HG03039 (cell line): ENCODE data around the gene TSHZ2.
"Not testable (repeated sequence)": the region's sequence is repeated elsewhere in the genome, so short reads cannot be mapped to it uniquely, and the experiment has no call there.

Source experiments
- ATAC-seq: cut with Tn5 transposase; IDR thresholded peaks from one replicate; pipeline ENCODE4 v1.9.1; 2021; ENCODE audit warnings: mild to moderate bottlenecking, moderate library complexity; ENCODE audit not compliant: unreplicated experiment

TSHZ2 gene

DNA sequence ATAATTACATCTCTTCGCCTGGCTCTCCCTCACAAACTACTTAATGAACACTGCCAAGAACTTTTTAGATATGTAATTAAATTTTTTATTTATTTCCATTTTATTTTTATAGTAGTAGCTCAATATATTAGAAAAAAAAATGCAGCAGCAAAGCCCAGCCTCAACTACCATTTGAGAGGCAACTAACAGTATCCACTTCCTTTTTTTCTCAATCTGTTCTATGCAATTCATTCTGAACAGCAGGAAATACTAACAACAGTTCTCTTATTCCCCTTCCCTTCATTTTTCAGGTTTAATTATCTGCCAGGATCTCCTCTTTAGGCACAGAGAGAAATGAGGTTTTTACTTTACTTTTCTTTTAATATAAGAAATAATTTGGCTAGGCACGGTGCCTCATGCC lies 508.8 kb downstream of the TSHZ2 start:
- no peak for ATAC-seq

DNA sequence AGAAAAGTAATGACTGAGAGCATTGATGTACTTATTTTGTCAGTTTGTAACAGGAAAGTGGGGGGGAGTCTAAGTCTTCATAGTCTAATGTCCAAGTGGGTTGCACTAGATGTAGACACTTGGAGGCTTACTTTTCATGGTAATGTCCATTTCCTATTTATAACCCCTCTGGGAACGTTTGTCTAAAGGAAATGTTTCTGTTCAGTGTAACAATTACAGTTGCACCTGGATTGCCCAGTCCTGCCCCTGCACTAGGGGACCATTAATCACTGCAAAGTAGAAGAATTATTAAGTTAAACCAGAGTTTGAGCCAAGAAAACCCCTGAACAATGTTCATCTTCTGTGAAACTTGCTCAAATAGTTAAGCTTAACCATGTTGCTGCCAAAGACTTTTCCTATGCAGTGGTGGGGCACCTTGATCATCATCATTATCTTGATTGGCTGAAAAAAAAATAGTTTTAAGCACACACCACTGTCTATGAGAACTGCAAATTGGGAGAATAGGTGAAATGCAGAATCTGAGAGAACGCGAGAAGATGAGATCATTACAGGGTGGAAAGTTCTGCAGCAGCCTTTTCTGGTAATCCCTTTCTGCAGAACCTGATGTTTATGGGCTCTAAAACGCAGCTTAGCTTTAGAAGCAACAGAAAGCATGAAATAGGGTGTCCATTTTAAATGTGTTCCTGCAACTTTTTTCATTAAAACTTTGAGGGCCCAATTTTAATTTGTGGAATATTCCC lies 515.5 kb downstream of the TSHZ2 start:
- ATAC-seq: no peak

DNA sequence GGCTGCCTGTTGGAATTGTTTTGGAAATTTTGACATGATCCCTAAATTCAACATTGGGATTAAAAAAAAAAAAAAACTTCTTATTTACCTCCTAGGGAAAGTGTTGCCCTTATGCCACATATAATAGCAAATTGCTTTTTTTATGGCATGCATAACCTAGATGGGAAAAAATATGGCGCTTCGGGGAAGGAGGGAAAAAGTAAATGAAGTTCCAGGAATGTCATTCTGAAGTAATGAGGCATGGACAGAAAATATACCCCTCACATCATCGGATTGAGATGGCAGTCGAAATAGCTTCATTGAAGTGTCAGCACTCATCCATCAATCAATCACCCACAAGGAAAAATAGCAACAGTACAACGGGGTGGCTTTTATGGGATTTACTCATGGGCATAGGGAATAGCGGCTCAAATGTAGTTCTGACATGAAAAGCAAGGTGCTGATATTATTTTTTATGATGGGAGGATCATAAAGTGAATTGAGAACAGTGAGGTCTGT lies 516.7 kb downstream of the TSHZ2 start:
- no peak for ATAC-seq

DNA sequence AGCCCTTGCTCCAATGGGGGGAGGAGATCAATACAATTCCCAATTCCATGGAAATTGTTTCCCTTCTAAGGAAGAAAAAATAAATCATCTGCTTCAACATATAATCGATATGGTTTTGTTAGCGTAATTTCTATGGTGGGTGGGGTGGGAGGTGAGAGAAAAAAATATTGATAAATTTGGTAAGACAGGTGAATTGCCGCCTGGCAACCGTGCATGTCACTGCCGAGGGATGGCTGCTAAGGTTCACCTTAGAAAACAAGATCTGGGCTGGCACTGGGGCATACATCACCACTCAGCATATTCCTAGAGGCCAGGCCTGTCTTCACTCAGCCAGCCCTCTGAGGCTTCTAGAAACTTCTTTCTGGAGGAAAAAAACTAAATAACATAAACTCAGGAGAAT lies 517.4 kb downstream of the TSHZ2 start:
- no peak for ATAC-seq

DNA sequence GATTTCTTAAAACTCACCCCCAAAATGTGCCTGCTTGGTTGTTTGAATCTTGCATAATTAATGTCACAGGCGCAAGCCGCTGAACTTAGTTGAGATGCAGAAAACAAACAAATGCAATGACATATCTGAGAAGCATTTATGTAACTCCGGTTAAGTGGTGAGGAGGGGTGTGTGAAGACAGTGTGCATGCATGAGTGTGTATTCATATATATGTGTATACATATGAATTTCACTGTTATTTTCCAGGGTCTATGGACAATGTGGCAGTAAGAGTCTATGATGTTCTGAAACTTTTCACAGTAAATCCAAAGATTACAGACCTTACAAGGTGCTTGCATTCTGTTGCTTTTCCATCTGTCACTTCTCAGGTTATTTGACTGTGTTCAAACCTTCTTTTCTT lies 518.5 kb downstream of the TSHZ2 start:
- ATAC-seq: no peak

DNA sequence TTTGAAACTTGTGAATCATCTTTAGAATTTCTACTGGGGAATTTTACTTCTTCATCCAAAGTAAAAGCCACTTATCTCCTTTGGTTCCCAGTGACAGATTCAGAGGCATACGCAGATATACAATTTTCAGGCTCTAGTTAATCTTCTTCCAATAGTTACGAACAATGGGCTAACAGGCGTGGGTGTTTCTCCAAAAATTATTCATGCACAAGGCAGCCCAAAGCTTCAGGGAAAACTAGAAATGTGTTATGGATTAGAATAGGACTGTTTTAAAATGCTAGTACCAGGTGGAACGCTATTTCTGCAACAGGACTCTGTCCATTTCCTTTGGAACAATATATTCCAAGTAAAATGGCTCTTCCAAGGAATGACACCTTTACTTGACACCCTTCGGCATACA lies 519.3 kb downstream of the TSHZ2 start:
- no peak for ATAC-seq

DNA sequence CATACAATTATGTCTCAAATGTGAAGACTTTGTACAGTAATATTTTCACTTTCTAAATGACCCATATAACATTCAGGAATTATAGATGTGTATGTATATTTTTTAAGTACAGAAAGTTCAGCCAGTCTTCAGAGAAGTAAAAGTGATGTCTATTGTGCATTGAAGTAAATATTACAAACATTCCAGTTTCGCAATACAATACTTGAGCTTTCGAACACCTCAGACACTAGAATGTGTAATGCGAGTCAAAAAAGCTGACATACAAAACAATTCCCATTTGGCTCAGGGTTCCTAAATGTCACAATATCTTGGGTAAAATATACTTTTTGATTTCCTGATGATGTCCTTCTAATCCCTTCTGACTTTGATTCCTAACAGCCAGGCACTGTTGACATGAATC lies 520.1 kb downstream of the TSHZ2 start:
- no peak for ATAC-seq

DNA sequence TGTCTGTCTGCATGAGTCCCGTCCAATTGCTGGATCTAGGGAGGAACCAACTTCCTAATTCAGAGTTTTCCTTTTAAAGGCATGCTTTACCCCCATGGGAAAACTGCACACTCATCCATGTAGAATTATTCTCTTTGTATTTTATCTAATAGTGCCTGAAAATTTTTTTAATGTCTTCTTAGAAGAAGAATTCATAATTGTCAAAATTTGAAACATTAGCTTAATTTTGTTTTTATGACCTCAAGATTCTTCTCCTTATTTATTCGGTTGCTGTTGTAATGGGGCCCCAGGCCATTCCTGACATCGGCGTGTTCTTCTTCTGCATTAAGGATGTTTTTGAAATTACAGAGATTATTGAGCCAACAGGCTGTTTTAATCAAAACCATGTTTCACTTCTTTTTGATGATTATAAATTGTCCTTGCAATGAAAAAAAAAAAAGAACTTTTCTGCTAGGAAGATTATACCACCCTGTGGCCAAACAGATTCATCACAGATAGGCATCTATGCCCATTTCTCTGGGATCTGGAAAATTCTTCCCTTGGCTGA lies 521.2 kb downstream of the TSHZ2 start:
- no peak for ATAC-seq

DNA sequence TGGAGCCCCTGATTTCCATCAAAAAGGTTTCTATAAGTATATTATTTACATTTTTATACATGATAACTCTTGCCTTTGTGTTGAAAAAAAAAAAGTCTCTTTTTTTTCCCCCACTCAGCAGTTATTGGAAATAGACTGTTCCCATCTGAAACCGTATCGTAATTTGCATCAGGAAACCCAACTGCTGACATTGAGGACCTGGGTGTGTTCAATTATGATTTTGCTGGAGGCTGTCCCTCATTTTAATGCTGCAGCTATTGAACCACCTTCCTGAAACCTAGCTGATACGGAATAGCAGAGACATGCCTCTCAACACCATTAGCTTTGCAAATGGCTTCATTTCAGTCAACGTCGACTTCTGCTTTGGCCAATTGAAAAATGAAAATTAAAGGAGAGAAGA lies 522.6 kb downstream of the TSHZ2 start:
- ATAC-seq: no peak

DNA sequence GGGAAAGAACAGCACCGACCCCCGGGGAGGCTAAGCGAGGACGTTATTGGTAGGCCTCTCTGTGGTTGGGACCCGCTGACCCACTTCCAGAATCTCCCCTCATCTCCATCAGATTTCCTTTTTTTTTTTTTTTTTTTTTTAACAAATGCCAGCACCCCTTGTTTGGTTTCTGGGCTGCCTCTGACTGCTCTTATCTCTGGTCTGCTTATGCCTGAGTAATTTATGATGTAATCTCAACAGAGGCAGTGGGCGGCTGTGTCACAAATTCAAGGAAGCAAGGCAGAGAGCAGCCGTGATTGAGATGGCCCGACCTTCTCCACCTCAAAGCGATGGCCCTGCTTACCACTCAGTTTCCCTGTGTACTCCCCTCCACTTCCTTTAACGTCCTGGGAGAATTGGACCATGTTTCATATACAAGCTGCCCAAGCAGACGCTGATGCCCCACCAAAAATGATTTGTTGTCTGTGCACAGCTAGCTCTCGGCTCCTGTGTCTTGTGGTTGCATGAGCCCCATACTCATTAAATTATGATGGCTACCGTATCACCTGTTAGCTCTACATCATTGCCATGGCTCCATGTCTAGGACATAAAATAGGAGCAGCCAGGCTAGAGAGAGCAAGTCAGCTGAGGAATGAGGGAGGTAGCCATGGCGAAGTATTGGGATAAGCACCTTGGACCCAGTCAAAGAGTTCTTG lies 523.4 kb downstream of the TSHZ2 start:
- ATAC-seq: no peak

DNA sequence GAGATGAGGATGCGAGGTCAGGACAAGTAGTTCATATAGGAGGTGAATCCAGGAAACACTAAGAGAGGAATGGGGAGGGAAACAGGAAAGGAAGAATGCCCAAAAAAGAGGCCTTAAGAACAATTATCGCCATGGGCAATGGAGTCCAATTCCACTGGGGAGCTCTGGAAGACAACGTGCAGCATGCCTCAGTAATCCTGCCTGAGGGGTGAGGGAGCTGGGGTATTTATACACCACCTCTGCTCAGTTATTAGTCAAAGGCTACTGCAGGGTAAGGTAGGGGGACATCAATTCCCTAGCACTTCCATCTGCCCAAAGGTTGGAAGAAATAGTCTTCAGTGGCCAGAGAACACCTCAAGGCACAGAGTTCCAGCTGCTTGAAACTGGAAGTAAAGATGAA lies 525.1 kb downstream of the TSHZ2 start:
- ATAC-seq: no peak

DNA sequence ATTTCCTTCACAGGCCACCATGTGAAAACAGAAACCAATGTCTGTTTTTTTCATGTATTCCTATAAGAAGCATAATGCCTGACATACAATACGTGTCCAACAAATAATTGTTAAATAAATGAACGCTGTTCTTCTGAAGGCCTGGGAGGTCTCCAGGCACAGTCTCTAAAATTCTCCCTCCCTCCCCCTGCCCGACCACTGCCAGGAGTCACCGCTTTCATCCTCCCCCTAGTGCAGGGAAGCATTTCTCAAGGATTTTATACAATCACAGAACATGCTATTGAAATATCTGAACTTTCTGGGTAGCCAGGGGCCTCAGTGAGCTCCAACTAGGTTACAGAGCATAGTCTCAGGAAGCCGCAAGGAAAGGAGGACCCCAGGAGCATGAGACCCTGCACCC lies 526.2 kb downstream of the TSHZ2 start:
- no peak for ATAC-seq

DNA sequence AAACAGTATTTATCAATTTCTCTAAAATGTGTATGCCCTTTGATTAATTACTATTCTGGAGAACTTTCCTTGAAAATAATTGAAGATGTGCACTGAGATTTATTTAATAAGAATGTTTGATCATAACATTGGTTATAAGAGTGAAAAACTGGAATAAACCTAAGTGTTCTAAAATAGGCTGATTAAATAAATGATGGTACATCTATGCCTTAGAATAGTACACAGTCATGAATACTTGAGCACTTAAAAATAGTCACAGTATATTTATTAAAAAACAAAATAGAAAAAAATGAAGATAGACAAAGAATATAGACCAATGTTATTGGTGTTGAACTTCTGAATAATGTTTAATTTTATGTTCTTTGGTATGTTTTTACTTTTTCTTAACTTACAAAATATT lies 528.5 kb downstream of the TSHZ2 start:
- no peak for ATAC-seq

DNA sequence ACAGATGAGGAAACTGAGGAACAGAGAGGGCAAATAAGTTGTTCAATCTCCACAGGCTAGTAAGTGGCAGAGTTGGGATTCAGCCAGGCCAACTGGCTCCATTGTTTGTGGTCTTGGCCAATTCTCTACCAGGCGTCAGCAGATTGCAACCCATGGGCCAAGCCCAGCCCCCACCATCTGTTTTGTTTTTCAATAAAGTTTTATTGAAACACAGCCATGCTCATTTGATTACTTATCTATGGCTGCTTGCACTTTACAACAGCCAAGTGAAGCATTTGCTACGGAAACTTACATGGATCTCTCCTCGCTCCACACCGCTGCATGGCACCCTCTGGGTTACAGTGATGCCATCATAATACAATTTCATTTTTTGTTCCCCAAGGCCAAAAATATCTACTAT lies 530.7 kb downstream of the TSHZ2 start:
- ATAC-seq: no peak

DNA sequence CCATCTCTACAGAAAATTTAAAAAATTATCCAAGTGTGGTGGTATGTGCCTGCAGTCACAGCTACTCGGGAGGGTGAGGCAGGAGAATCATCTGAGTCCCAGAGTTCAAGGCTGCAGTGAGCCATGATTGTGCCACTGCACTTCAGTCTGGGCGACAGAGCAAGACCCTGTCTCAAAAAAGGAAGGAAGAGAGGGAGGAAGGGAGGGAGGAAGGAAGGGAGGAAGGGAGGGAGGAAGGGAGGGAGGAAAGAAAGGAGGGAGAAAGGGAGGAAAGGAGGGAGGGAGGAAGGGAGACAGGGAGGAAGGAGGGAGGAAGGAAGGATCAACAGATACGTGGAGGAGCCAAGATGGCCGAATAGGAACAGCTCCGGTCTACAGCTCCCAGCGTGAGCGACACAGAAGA lies 531.4 kb downstream of the TSHZ2 start:
- ATAC-seq: no peak

DNA sequence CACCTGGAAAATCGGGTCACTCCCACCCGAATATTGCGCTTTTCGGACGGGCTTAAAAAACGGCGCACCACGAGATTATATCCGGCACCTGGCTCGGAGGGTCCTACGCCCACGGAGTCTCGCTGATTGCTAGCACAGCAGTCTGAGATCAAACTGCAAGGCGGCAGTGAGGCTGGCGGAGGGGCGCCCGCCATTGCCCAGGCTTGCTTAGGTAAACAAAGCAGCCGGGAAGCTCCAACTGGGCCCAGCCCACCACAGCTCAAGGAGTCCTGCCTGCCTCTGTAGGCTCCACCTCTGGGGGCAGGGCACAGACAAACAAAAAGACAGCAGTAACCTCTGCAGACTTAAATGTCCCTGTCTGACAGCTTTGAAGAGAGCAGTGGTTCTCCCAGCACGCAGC lies 531.9 kb downstream of the TSHZ2 start:
- not testable (repeated sequence) for ATAC-seq

DNA sequence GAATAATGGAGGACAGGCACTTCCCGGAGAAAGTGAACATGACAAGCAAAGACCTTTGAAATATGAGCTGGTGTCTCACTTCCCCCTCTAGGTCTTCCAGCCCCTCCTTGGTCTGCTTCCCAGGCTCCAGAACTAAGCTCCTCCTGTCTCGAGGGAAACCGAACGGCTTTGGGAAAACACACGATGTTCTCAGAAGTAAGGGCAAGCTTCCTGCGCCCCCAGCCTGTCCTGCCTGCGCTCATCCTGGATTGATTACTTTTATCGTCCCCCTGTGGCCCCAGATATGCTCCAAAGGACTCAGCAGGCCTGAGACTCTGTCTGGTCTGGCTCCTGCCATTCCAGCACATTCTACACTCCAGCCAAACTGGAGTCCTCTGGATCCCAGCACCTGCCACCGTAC lies 538.1 kb downstream of the TSHZ2 start:
- ATAC-seq: no peak

DNA sequence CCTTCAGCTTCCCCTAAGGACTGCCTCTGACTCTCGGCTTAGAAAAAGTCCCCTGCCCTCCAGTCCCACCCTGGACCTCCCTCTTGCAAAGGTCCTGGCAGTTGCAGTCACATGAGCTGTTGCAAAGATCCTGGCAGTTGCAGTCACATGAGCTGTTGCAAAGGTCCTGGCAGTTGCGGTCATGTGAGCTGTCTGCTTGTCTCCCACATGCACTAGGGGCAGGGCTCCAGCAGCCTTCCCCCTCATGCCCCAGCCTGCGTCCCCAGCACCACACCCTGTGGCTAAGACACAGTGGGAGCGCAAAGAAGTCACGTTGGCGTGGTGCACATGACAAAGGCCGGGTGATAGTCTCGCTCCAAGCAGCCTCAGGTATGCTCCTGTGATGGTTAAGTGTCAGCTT lies 538.5 kb downstream of the TSHZ2 start:
- ATAC-seq: no peak

DNA sequence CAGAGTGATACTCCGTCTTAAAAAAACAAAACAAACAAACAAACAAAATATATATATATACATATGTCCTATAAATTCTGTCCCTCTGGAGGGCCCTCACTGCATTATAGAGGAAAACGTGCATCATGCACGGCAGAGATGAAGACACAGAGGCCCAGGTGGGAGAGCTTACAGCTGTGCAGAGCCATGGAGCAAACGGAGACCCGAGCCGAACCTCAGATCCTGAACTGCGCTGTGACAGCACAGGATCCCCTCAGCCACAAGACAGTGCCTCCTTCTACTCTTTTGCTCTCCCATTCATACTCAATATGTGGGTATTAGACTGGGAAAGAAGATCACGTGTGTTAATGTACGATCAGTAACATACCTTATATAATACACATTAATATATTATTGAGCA lies 539.9 kb downstream of the TSHZ2 start:
- ATAC-seq: no peak

DNA sequence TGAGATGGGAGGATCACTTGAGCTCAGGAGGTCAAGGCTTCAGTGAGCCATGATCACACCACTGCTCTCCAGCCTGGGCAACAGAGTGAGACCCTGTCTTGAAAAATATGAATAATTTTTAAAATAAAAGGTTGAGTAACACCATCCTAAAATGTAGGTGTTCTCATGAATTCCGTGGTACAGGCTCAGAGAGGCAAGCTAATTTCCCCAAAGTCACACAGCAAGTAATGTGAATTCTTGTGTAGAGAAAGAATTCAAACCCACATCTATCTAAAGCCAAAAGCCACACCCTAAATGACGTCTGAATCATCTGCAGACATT lies 541.0 kb downstream of the TSHZ2 start:
- no peak for ATAC-seq

DNA sequence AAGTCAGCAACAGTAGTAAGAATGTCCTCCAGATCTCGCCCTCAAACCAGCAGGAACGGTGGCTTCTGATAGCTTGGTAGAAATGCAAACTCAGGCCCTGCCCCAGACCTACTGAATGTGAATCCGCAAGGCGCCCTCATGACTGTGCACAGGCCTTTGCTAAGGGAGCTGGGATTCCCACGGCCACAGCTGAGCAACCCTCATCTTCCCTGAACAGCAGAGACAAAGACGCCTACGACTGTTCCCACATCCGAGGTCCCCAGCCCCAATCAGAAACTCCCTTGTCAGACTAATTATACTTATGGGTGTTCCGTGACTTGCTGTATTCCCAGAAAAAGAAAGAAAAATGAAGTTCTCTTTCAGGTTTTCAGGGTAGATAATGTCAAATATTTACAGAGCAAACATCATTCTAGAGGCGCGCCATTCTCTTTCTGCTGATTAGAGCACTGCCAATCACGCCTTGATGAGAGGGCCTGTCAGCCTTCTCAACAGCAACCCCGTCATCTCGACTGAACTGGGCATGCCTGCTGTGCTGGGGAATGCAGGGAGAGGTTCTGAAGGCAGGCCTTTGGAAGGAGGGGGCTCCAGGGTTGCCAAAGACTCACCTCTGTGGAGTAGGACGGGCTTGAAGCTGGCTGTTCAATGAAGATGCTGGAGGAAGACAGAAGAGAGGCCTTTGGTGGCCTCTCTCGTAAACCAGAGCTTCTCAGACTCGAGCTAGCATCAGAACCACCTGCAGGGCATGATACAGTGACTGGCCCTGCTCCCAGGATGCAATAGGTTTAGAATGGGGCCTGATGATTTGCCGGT lies 541.5 kb downstream of the TSHZ2 start:
- ATAC-seq: no peak

DNA sequence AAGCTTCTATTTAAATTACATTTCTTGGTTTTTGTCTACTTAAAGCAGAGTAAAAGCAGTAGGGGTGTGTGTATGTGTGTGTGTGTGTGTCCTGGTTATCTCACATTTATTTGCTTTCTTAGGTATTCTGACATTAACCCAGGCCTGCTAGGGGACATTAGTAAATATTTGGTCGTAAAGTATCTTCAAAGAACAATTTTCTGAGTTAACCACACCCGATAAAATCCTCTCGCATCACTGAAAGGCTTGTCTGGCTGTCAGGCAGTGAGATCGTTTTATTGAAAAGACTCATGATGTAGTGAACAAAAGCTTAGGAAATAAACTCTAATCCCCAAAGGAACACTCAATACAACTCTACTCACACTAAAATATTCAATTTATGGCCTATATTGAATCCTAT lies 543.6 kb downstream of the TSHZ2 start:
- ATAC-seq: no peak
